ENCODE data around the gene AAR2.
A peak's percentile ranks its signal among the peaks of the same experiment; 100 is the strongest.

The AAR2 gene

GRCh38 chr20:36271639-36272546, 35.6 kb downstream of the AAR2 start:
- no peaks in the 10 kb centered on the region for H3K36me3 ChIP-seq
- no peak for TF ChIP-seq CTCF (IDR thresholded peaks at IDR 0.05)
- no peaks in the 10 kb centered on the region for H3K4me1 ChIP-seq
- H3K4me3 ChIP-seq, result no peak overlapping the region
- no peaks in the 10 kb centered on the region for H3K9me3 ChIP-seq
- intact Hi-C loops (cut with DNase I; ENCODE audit: low total_unique reads), result no loop called here
- no peak overlapping the region for H3K27ac ChIP-seq
- H3K27me3 ChIP-seq, result peaks cover 0 to 35% of the 10 kb centered on the region in 2 donors
- DNase-seq, result no peak

- TF ChIP-seq CTCF (IDR thresholded peaks at IDR 0.05), result no peak
- intact Hi-C loops (cut with DNase I; ENCODE audit: low total_unique reads), result no loop called here
Measured at GRCh38 chr20:36272547-36273220, 36.4 kb downstream of the AAR2 start.

GRCh38 chr20:36273414-36274180, 37.3 kb downstream of the AAR2 start:
- H3K4me3 ChIP-seq, result no peak overlapping the region
- H3K27ac ChIP-seq, result no peak overlapping the region
- H3K4me1 ChIP-seq, result no peaks in the 10 kb centered on the region
- peak in 1 of 2 donors; percentile 41 for DNase-seq
- H3K9me3 ChIP-seq, result no peaks in the 10 kb centered on the region
- no peaks in the 10 kb centered on the region for H3K36me3 ChIP-seq
- intact Hi-C loops (cut with DNase I; ENCODE audit: low total_unique reads), result no loop called here
- peak in 1 of 2 experiments; percentile 8 for TF ChIP-seq CTCF (IDR thresholded peaks at IDR 0.05)
- peaks cover 0 to 42% of the 10 kb centered on the region in 2 donors for H3K27me3 ChIP-seq

More at GRCh38 chr20:36272547-36273220, 36.4 kb downstream of the AAR2 start:
- Histone ChIP-seq H3K4me1 (no peaks in the 10 kb centered on the region), H3K27me3 (peaks cover 0 to 38% of the 10 kb centered on the region in 2 donors), H3K36me3 (no peaks in the 10 kb centered on the region), H3K9me3 (no peaks in the 10 kb centered on the region), H3K4me3 (no peak overlapping the region), H3K27ac (no peak overlapping the region)
- DNase-seq, result no peak

- no peak for TF ChIP-seq CTCF (IDR thresholded peaks at IDR 0.05)
- H3K4me3 ChIP-seq, result no peak overlapping the region
- H3K36me3 ChIP-seq, result no peaks in the 10 kb centered on the region
- DNase-seq, result peak in 1 of 2 donors; percentile 54
- intact Hi-C loops (cut with DNase I; ENCODE audit: low total_unique reads), result no loop called here
- peaks cover 0 to 42% of the 10 kb centered on the region in 2 donors for H3K27me3 ChIP-seq
- H3K4me1 ChIP-seq, result no peaks in the 10 kb centered on the region
- no peak overlapping the region for H3K27ac ChIP-seq
- no peaks in the 10 kb centered on the region for H3K9me3 ChIP-seq
Measured at GRCh38 chr20:36274181-36274841, 38.0 kb downstream of the AAR2 start.

- Histone ChIP-seq H3K27me3 (peaks cover 0 to 49% of the 10 kb centered on the region in 2 donors), H3K4me1 (no peaks in the 10 kb centered on the region), H3K36me3 (no peaks in the 10 kb centered on the region), H3K4me3 (no peak overlapping the region), H3K27ac (no peak overlapping the region), H3K9me3 (no peaks in the 10 kb centered on the region)
- no peak for TF ChIP-seq CTCF (IDR thresholded peaks at IDR 0.05)
- intact Hi-C loops (cut with DNase I; ENCODE audit: low total_unique reads), result no loop called here
- DNase-seq, result peak in 1 of 2 donors; percentile 34
Measured at GRCh38 chr20:36275011-36275410, 38.7 kb downstream of the AAR2 start.
